HEK293 (cell line): ENCODE data around the gene APELA.

Experiments
- CTCF ChIP-seq: fragments of 450-650 bp; formaldehyde crosslinking; IDR thresholded peaks from 2 replicates; pipeline ENCODE4 v1.5.1; 2016; ENCODE audit warnings: missing biosample characterization, missing genetic modification characterization
- HOXC10 ChIP-seq: sonication (generic); formaldehyde crosslinking; IDR thresholded peaks from 2 replicates; pipeline ENCODE4 v1.8.1; 2023; ENCODE audit warnings: mild to moderate bottlenecking, missing genetic modification reagents
- PATZ1 ChIP-seq: fragments of 450-650 bp; formaldehyde crosslinking; IDR thresholded peaks from 2 replicates; pipeline ENCODE4 v1.5.1; 2016; ENCODE audit warnings: missing biosample characterization, missing genetic modification characterization

- no peak for TF ChIP-seq CTCF
- TF ChIP-seq HOXC10 (CRISPR knock-in tag): no peak
- no peak for TF ChIP-seq PATZ1 (tag by site-specific recombination)
Observed at GRCh38 chr4:164930647-164931046, 53.7 kb downstream of the APELA start.
